ENCODE measurements around the gene ATP6V0E2.

Gene ATP6V0E2

GRCh38 chr7:149877890-149878522, 4.2 kb downstream of the ATP6V0E2 start:
- POLR2A ChIA-PET, result no interaction called here
- TF ChIP-seq CTCF (IDR thresholded peaks at IDR 0.05; ENCODE audit: control extremely low read depth, extremely low read depth, low read depth, missing control alignments), result no peak
- CTCF ChIA-PET, result no interaction called here
- DNase-seq (ENCODE audit: extremely low spot score), result no peak

- DNase-seq (ENCODE audit: extremely low spot score), result no peak
- CTCF ChIA-PET, result no interaction called here
- POLR2A ChIA-PET, result no interaction called here
These were observed 4.8 kb downstream of the ATP6V0E2 start for GRCh38 chr7:149878523-149878921.

GRCh38 chr7:149879271-149879743, 5.5 kb downstream of the ATP6V0E2 start:
- ChIA-PET CTCF (no interaction called here), POLR2A (no interaction called here)
- no peak for DNase-seq (ENCODE audit: extremely low spot score)
- TF ChIP-seq CTCF (IDR thresholded peaks at IDR 0.05; ENCODE audit: control extremely low read depth, extremely low read depth, low read depth, missing control alignments), result no peak

More at GRCh38 chr7:149878523-149878921, 4.8 kb downstream of the ATP6V0E2 start:
- TF ChIP-seq CTCF (IDR thresholded peaks at IDR 0.05; ENCODE audit: control extremely low read depth, extremely low read depth, low read depth, missing control alignments), result no peak

- no peak for TF ChIP-seq CTCF (IDR thresholded peaks at IDR 0.05; ENCODE audit: control extremely low read depth, extremely low read depth, low read depth, missing control alignments)
- DNase-seq (ENCODE audit: extremely low spot score), result no peak
- ChIA-PET CTCF (no interaction called here), POLR2A (no interaction called here)
These were observed 6.2 kb downstream of the ATP6V0E2 start for GRCh38 chr7:149879766-149880637.

GRCh38 chr7:149880638-149881311, 7.0 kb downstream of the ATP6V0E2 start:
- CTCF ChIA-PET, result no interaction called here
- no peak for TF ChIP-seq CTCF (IDR thresholded peaks at IDR 0.05; ENCODE audit: control extremely low read depth, extremely low read depth, low read depth, missing control alignments)
- no peak for DNase-seq (ENCODE audit: extremely low spot score)
- POLR2A ChIA-PET, result no interaction called here

Data from GM10248 (cell line).